HCT116 (cell line): Measurements from ENCODE around the gene P2RY14. TPM values are rescaled to one million over a fixed set of nuclear protein-coding genes. Genes with fewer than 3 reads are reported as not detected.

Experiments used
- ATAC-seq: fragments of 200-7000 bp; cut with Tn5 transposase; 2 replicates; pipeline ENCODE4 v1.9.1; 2020; ENCODE audit warnings: mild to moderate bottlenecking, moderate library complexity
- BruUV-seq: library from RNA; stranded (reverse); fragments of 400-500 nt; replicated peaks from 2 replicates; lab custom pipeline; 2021; lab: Mats Ljungman, UMichigan
- CTCF ChIA-PET: fragments of 300-600 bp; sonication (Branson Sonifier 250); formaldehyde crosslinking; loops from one replicate; lab custom pipeline; 2021; ENCODE audit warnings: antibody characterized with exemption; lab: Charles Lee
- POLR2A ChIA-PET: fragments of 300-600, 350-600 bp; sonication (Branson Sonifier 250); formaldehyde crosslinking; loops from one replicate; lab custom pipeline; 2021; ENCODE audit warnings: antibody characterized with exemption; lab: Charles Lee
- RAD21 ChIA-PET, 2 experiments: fragments of 300-600 bp; sonication (Branson Sonifier 250); formaldehyde crosslinking; loops; one replicate each; lab custom pipeline; 2023; ENCODE audit warnings: low total read pairs in 2 of 2; ENCODE audit not compliant: uncharacterized antibody in 2 of 2, unreplicated experiment in 2 of 2, low non-redundant PET in 1 of 2; lab: Charles Lee
- DNase-seq: peaks from one replicate; pipeline ENCODE4 v3.0.0-alpha.2; 2010; ENCODE audit warnings: low read depth, low spot score
- H2AFZ ChIP-seq: fragments of 200-600 bp; shearing (Covaris generic), sonication (generic); 2 replicates; pipeline ENCODE4 v1.6.1; 2017; ENCODE audit warnings: low read depth, mixed run types, mixed read lengths, antibody characterized with exemption, low read length; ENCODE audit not compliant: poor library complexity, severe bottlenecking
- H3K27ac ChIP-seq: 2 replicates; pipeline ENCODE4 v1.5.1; 2012; ENCODE audit warnings: low read depth, low read length
- H3K27me3 ChIP-seq: fragments of 200-600 bp; sonication (generic); 2 replicates; pipeline ENCODE4 v1.6.1; 2016; ENCODE audit warnings: mixed run types, low read length, mixed read lengths; ENCODE audit not compliant: insufficient read depth
- H3K36me3 ChIP-seq, 2 experiments: fragments of 200-500 bp in 1 of 2; fragments of 200-600 bp in 1 of 2; sonication (Bioruptor generic) in 1 of 2; sonication (generic) in 1 of 2; 2 replicates each; pipeline versions ENCODE4 v1.5.1 to v1.6.1; 2014 to 2016; ENCODE audit warnings: low read length in 2 of 2, inconsistent platforms in 1 of 2, mixed read lengths in 1 of 2, mixed run types in 1 of 2; ENCODE audit not compliant: insufficient read depth in 2 of 2, control insufficient read depth in 1 of 2
- H3K4me1 ChIP-seq, 2 experiments: fragments of 200-600 bp in 1 of 2; sonication (generic) in 1 of 2; 2 replicates each; pipeline versions ENCODE4 v1.5.1 to v1.6.1; 2012 to 2017; ENCODE audit warnings: low read length in 2 of 2, inconsistent platforms in 1 of 2, mild to moderate bottlenecking in 1 of 2, mixed read lengths in 1 of 2, mixed run types in 1 of 2, moderate library complexity in 1 of 2; ENCODE audit not compliant: insufficient read depth in 2 of 2, control insufficient read depth in 1 of 2
- H3K4me2 ChIP-seq: fragments of 200-600 bp; sonication (generic); 2 replicates; pipeline ENCODE4 v1.6.1; 2017; ENCODE audit warnings: mixed run types, low read length, mixed read lengths
- H3K4me3 ChIP-seq, 2 experiments: fragments of 200-600 bp in 1 of 2; sonication (generic) in 1 of 2; replicated peaks in 1 of 2; 2 replicates each; pipeline ENCODE4 v1.5.1; 2011 to 2016; ENCODE audit warnings: low read length in 2 of 2, control low read depth in 1 of 2, low read depth in 1 of 2, mild to moderate bottlenecking in 1 of 2, mixed read lengths in 1 of 2, mixed run types in 1 of 2
- H3K79me2 ChIP-seq: fragments of 200-600 bp; sonication (generic); 2 replicates; pipeline ENCODE4 v1.6.1; 2017; ENCODE audit warnings: mild to moderate bottlenecking, mixed run types, low read length, moderate library complexity, mixed read lengths; ENCODE audit not compliant: insufficient read depth
- H3K9ac ChIP-seq: fragments of 200-600 bp; sonication (generic); 2 replicates; pipeline ENCODE4 v1.6.1; 2016; ENCODE audit warnings: low read length, mixed read lengths
- H3K9me2 ChIP-seq: fragments of 200-600 bp; sonication (generic), shearing (Covaris generic); 2 replicates; pipeline ENCODE4 v1.6.1; 2017; ENCODE audit warnings: mixed run types, mild to moderate bottlenecking, moderate library complexity; ENCODE audit not compliant: insufficient read depth
- H3K9me3 ChIP-seq, 2 experiments: fragments of 200-500 bp in 1 of 2; fragments of 200-600 bp in 1 of 2; sonication (Bioruptor generic) in 1 of 2; sonication (generic) in 1 of 2; 2 replicates each; pipeline ENCODE4 v1.6.1; 2014 to 2017; ENCODE audit warnings: low read length in 2 of 2, mixed read lengths in 2 of 2, inconsistent platforms in 1 of 2, low read depth in 1 of 2, mild to moderate bottlenecking in 1 of 2, mixed run types in 1 of 2, moderate library complexity in 1 of 2; ENCODE audit not compliant: control insufficient read depth in 1 of 2, insufficient read depth in 1 of 2
- H4K20me1 ChIP-seq: fragments of 200-600 bp; sonication (generic), shearing (Covaris generic); 2 replicates; pipeline ENCODE4 v1.6.1; 2017; ENCODE audit warnings: mixed run types, mild to moderate bottlenecking, moderate library complexity; ENCODE audit not compliant: insufficient read depth
- CBX3 ChIP-seq: IDR thresholded peaks from 2 replicates; pipeline ENCODE4 v1.6.1; 2012; ENCODE audit warnings: low read depth
- ELF1 ChIP-seq: IDR thresholded peaks from 2 replicates; pipeline ENCODE4 v1.6.1; 2012; ENCODE audit warnings: low read depth, borderline replicate concordance
- FOSL1 ChIP-seq: IDR thresholded peaks from 2 replicates; pipeline ENCODE4 v1.6.1; 2012; ENCODE audit warnings: low read depth
- JUND ChIP-seq: IDR thresholded peaks from 2 replicates; pipeline ENCODE4 v1.6.1; 2012
- MAX ChIP-seq: IDR thresholded peaks from 2 replicates; pipeline ENCODE4 v1.6.1; 2012
- REST ChIP-seq: IDR thresholded peaks from 2 replicates; pipeline ENCODE4 v1.6.1; 2012; ENCODE audit warnings: low read depth
- TCF7L2 ChIP-seq: IDR thresholded peaks from 2 replicates; pipeline ENCODE4 v1.7.0; 2011; ENCODE audit warnings: borderline replicate concordance, inconsistent platforms; ENCODE audit not compliant: insufficient read depth, insufficient read length; ENCODE audit errors: extremely low read depth
- YY1 ChIP-seq: IDR thresholded peaks from 2 replicates; pipeline ENCODE4 v1.6.1; 2011; ENCODE audit warnings: low read length, low read depth, moderate library complexity, mild to moderate bottlenecking; ENCODE audit not compliant: insufficient replicate concordance; ENCODE audit errors: extremely low read depth
- ZFX ChIP-seq: fragments of 450-650 bp; IDR thresholded peaks from 2 replicates; pipeline ENCODE4 v1.6.1; 2017
- ZNF274 ChIP-seq: fragments of 200-500 bp; sonication (Bioruptor generic); IDR thresholded peaks from 2 replicates; pipeline ENCODE4 v1.6.1; 2014; ENCODE audit warnings: mild to moderate bottlenecking, low read depth, low read length, inconsistent platforms
- intact Hi-C: fragments of 100-400 bp; cut with micrococcal nuclease; formaldehyde crosslinking; loops from 2 replicates; pipeline ENCODE4 v1.10.0; 2022
- total RNA-seq: library from RNA; stranded (reverse); gene quantifications from one replicate; pipeline ENCODE4 v1.2.1, GENCODE V29; 2021; ENCODE audit not compliant: unreplicated experiment
- TF ChIP-seq, protein P1 (sequence below): IDR thresholded peaks from 2 replicates; pipeline ENCODE4 v1.6.1; 2012

P2RY14 gene
- total RNA-seq, 1 experiment from 2014 or later = not detected

DNA sequence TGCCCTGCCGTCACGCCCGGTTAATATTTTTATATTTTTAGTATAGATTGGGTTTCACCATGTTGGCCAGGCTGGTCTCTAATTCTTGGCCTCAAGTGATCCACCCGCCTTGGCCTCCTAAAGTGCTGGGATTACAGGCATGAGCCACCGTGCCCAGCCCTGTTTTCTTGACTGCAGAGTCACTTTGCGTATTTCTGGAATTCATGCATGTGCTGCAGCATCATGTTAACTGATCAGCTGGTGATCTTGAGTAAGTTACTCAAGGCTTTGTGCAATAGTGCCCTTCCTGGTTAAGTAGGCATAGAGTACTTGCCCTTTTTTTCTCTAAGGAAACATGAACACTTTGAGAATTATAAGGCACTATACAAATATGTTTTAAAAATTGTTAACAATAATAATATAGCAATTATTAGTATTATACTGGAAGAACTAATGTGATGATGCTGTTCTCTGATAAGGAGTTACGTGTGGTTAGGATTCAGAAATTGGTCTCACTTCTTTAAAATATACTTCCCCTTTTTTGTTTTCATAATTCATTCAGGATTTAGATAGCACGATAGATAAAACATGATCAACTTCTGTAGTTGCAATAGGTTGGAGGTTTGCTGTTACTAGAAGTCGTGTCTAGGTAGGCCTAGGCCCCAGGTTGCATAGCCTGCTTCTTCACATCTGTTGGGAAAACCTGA lies 108.9 kb downstream of the P2RY14 start:
- Histone ChIP-seq H3K9ac (no peak overlapping the region), H3K4me3 (no peak overlapping the region), H4K20me1 (no peaks in the 10 kb centered on the region), H3K79me2 (no peaks in the 10 kb centered on the region), H2AFZ (no peak overlapping the region), H3K27ac (no peak overlapping the region), H3K4me2 (no peak overlapping the region), H3K36me3 (no peaks in the 10 kb centered on the region), H3K4me1 (no peaks in the 10 kb centered on the region), H3K27me3 (no peaks in the 10 kb centered on the region), H3K9me3 (no peaks in the 10 kb centered on the region), H3K9me2 (no peaks in the 10 kb centered on the region)
- ChIA-PET CTCF (interaction anchor here (1.4 to 1.7 kb wide), 4 partner anchors 9 to 115 kb away, joined by 5 to 9 read pairs (median 7); no protein-coding TSS in a partner anchor), RAD21 (interaction anchor here in 1 of 2 experiments (1.4 kb wide), 1 partner anchor 111 kb away, joined by 6 read pairs; no protein-coding TSS in a partner anchor), POLR2A (no interaction called here)
- no TSS peak for BruUV-seq
- intact Hi-C loops = loop anchor here (5.0 kb wide), 2 partner anchors 668 to 748 kb away; no protein-coding TSS in a partner anchor
- DNase-seq (no peak), ATAC-seq (no peak)
- TF ChIP-seq YY1 (no peak), REST (no peak), MAX (no peak), CBX3 (no peak), ELF1 (no peak), ZNF274 (no peak), JUND (no peak), TCF7L2 (no peak), FOSL1 (no peak), ZFX (no peak)
- TF ChIP-seq, protein P1, sequence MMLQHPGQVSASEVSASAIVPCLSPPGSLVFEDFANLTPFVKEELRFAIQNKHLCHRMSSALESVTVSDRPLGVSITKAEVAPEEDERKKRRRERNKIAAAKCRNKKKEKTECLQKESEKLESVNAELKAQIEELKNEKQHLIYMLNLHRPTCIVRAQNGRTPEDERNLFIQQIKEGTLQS = no peak
